HepG2 (cell line): ENCODE measurements around the gene EVA1A. TPM values are rescaled to one million over a fixed set of nuclear protein-coding genes. Genes with fewer than 3 reads are reported as not detected.

Experiments used
- EHMT2 ChIP-seq: fragments of 200-600 bp; sonication (generic); IDR thresholded peaks from 2 replicates; pipeline ENCODE4 v1.7.0; 2017; ENCODE audit warnings: antibody characterized with exemption, low read depth, low read length, borderline replicate concordance
- JDP2 ChIP-seq: sonication (generic); formaldehyde crosslinking; IDR thresholded peaks from 2 replicates; pipeline ENCODE4 v1.8.1; 2022; ENCODE audit warnings: missing genetic modification reagents, borderline replicate concordance
- KMT2B ChIP-seq: IDR thresholded peaks from 2 replicates; pipeline ENCODE4 v1.6.1; 2016; ENCODE audit warnings: missing genetic modification reagents, missing compliant biosample characterization
- NFIC ChIP-seq: IDR thresholded peaks from 2 replicates; pipeline ENCODE4 v1.6.1; 2012; ENCODE audit warnings: mild to moderate bottlenecking, low read length, inconsistent platforms
- PAXIP1 ChIP-seq: sonication (generic); formaldehyde crosslinking; conservative IDR thresholded peaks from 2 replicates; pipeline ENCODE4 v1.4.0; 2020; ENCODE audit warnings: mild to moderate bottlenecking, missing genetic modification reagents, moderate library complexity
- TARDBP ChIP-seq: sonication (generic); formaldehyde crosslinking; IDR thresholded peaks from 2 replicates; pipeline ENCODE4 v1.8.0; 2022; ENCODE audit warnings: mild to moderate bottlenecking, missing genetic modification reagents
- ZBTB26 ChIP-seq: IDR thresholded peaks from 2 replicates; pipeline ENCODE4 v1.6.1; 2016; ENCODE audit warnings: missing compliant biosample characterization, missing genetic modification reagents, borderline replicate concordance
- ZBTB3 ChIP-seq: sonication (generic); formaldehyde crosslinking; IDR thresholded peaks from 2 replicates; pipeline ENCODE4 v1.4.0; 2020; ENCODE audit warnings: low read depth, mild to moderate bottlenecking, moderate library complexity, missing genetic modification reagents, borderline replicate concordance
- ZBTB40 ChIP-seq, 2 experiments: fragments of 450-650 bp in 1 of 2; sonication (generic) in 1 of 2; formaldehyde crosslinking in 1 of 2; IDR thresholded peaks; 2 replicates each; pipeline versions ENCODE4 v1.6.1 to v1.8.0; 2016 to 2022; ENCODE audit warnings: antibody characterized with exemption in 1 of 2, mild to moderate bottlenecking in 1 of 2, missing genetic modification reagents in 1 of 2
- ZFP37 ChIP-seq: sonication (generic); formaldehyde crosslinking; IDR thresholded peaks from 2 replicates; pipeline ENCODE4 v1.4.0; 2020; ENCODE audit warnings: missing genetic modification reagents, borderline replicate concordance
- ZNF549 ChIP-seq: sonication (generic); formaldehyde crosslinking; IDR thresholded peaks from 2 replicates; pipeline ENCODE4 v1.5.0; 2020; ENCODE audit warnings: missing genetic modification reagents
- ZNF720 ChIP-seq: sonication (generic); formaldehyde crosslinking; IDR thresholded peaks from 2 replicates; pipeline ENCODE4 v1.4.0; 2020; ENCODE audit warnings: missing genetic modification reagents
- polyA plus RNA-seq, 8 experiments: library from polyadenylated mRNA; depleted of rRNA in 3 of 8; stranded (reverse) in 7 of 8; unstranded in 1 of 8; fragments of >200 nt; fragmentation: Illumina TruSeq in 4 of 8; extraction: Trizol in 4 of 8; gene quantifications; 2 replicates each; pipeline versions ENCODE4 v1.2.1 to v1.2.3, GENCODE V29; 2011 to 2016; ENCODE audit warnings: low read depth in 4 of 8, missing spikeins in 1 of 8, mixed read lengths in 1 of 8; ENCODE audit not compliant: insufficient read depth in 1 of 8
- total RNA-seq, 5 experiments: library from RNA; depleted of rRNA; stranded (reverse); fragments of >200 nt; fragmentation: Illumina TruSeq; extraction: Trizol; gene quantifications; 2 replicates each; pipeline ENCODE4 v1.2.3, GENCODE V29; 2016; ENCODE audit warnings: low read depth in 1 of 5

Gene EVA1A
- total and polyA plus RNA-seq, 2 of the 13 experiments (the other 11 are each of a cell fraction or from before 2014, with no cell fraction given): 57.5 to 57.8 TPM

DNA sequence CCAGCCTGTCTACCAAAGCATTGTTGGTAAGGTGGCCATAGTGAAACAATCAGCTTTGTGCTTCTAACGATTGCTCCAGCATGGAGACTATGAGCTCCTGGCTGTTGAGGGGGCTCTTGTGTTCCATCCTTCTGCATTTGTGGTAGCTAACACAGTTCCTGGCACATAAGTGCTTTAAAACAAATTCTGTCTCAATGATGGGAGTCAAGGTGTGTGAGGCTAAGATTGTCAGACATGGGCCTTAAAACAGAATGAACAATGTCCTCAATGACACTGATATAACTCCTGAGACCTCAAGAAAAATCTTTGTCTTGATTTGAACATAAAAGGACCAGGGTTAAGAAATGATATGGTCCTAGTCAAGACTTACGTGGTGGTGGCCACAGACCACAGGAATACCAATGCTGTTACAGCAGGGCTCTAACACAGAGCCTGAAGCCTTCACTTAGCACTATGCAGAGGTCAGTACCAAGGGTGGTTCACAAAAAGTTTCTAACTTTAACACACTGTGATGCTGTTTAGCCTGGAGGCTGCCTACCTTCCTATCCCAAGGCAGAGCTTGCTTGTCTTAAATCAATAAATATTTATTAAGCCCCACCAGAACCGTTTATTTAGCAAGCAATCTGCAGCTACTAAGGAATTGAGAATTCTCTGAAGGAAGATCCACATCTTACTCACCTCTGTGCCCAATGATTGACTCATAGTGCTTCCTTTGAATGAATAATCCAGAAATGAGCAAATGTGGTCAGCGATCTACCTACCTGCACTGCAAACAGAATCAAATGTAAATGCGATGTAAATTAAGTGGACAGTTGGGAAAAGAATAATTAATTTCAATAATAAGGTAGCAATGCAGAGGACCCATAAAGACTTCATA, 35.1 kb downstream of the EVA1A start (continued):
- TF ChIP-seq ZBTB40 (IDR thresholded peaks at IDR 0.05) (no peak), ZBTB40 (CRISPR knock-in tag; IDR thresholded peaks at IDR 0.05) (no peak), ZBTB3 (CRISPR knock-in tag) (no peak), TARDBP (0 out of 2 replicates have a peak, but pooled peaks have one; percentile 25), ZNF549 (no peak), KMT2B (CRISPR knock-in tag) (0 out of 2 replicates have a peak, but pooled peaks have one; percentile 7), EHMT2 (no peak), ZBTB26 (CRISPR knock-in tag) (no peak), ZNF720 (CRISPR knock-in tag) (no peak), ZFP37 (CRISPR knock-in tag) (no peak), JDP2 (no peak), NFIC (no peak), PAXIP1 (no peak)
